ENCODE data around the gene ITGBL1.

- TF ChIP-seq, protein P1, sequence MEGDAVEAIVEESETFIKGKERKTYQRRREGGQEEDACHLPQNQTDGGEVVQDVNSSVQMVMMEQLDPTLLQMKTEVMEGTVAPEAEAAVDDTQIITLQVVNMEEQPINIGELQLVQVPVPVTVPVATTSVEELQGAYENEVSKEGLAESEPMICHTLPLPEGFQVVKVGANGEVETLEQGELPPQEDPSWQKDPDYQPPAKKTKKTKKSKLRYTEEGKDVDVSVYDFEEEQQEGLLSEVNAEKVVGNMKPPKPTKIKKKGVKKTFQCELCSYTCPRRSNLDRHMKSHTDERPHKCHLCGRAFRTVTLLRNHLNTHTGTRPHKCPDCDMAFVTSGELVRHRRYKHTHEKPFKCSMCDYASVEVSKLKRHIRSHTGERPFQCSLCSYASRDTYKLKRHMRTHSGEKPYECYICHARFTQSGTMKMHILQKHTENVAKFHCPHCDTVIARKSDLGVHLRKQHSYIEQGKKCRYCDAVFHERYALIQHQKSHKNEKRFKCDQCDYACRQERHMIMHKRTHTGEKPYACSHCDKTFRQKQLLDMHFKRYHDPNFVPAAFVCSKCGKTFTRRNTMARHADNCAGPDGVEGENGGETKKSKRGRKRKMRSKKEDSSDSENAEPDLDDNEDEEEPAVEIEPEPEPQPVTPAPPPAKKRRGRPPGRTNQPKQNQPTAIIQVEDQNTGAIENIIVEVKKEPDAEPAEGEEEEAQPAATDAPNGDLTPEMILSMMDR (IDR thresholded peaks at IDR 0.05; ENCODE audit: borderline replicate concordance, extremely low read depth, low read length, poor library complexity, severe bottlenecking) = no peak
- TF ChIP-seq EZH2 (IDR thresholded peaks at IDR 0.05; ENCODE audit: borderline replicate concordance, low read depth, low read length, severe bottlenecking) = no peak
Observed at GRCh38 chr13:101457176-101457575, 4.7 kb downstream of the ITGBL1 start.
